ENCODE measurements around the gene PGRMC1. TPM values are rescaled to one million over a fixed set of nuclear protein-coding genes. Genes with fewer than 3 reads are reported as not detected.
"Not testable (repeated sequence)": the region's sequence is repeated elsewhere in the genome, so short reads cannot be mapped to it uniquely, and the experiment has no call there.

PGRMC1 gene
- total RNA-seq, 4 donors from 2014 or later: 56.8 to 92.7 (median 77.2) TPM

GRCh38 chrX:119290476-119290875 lies 54.4 kb downstream of the PGRMC1 start:
- Histone ChIP-seq H3K27me3 (no peaks in the 10 kb centered on the region), H3K27ac (no peak overlapping the region), H3K4me3 (no peak overlapping the region), H3K9me3 (no peaks in the 10 kb centered on the region), H3K36me3 (no peaks in the 10 kb centered on the region), H3K4me1 (no peaks in the 10 kb centered on the region)
- no peak for TF ChIP-seq POLR2A (IDR thresholded peaks at IDR 0.05)
- TF ChIP-seq EP300 (IDR thresholded peaks at IDR 0.05): no peak
- TF ChIP-seq CTCF (IDR thresholded peaks at IDR 0.05): no peak
- no peak for TF ChIP-seq POLR2AphosphoS5 (IDR thresholded peaks at IDR 0.05)
- no peak for DNase-seq (ENCODE audit: low spot score in 2 of 2)

GRCh38 chrX:119291246-119291645 lies 55.2 kb downstream of the PGRMC1 start:
- H3K36me3 ChIP-seq; H3K27ac ChIP-seq; H3K4me3 ChIP-seq; H3K4me1 ChIP-seq; H3K27me3 ChIP-seq; DNase-seq (ENCODE audit: low spot score in 2 of 2); H3K9me3 ChIP-seq: not testable (repeated sequence)
- WGBS: 35% methylated on average over 2 of the region's 2 CpGs

DNA sequence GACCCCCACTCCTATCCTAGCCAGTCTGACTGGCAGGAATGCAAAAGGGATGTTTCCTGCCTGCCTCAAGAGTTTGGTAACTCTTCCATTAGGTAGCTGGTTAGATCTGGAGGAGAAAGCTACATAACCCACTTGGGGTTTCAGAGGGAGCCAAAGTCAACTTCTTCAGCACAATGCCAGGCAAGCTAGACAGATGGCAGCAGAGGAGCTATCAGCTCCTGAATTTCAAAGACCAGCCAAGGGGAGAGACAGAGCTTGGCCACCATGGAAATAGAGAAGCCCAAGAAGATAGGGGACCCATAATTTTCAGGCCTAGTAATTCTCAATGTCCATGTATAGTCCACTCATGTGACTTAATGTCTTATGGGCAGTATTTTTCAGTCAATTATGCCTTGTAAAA lies 56.4 kb downstream of the PGRMC1 start:
- Histone ChIP-seq H3K36me3 (no peaks in the 10 kb centered on the region), H3K27me3 (no peaks in the 10 kb centered on the region), H3K9me3 (no peaks in the 10 kb centered on the region), H3K4me1 (no peaks in the 10 kb centered on the region), H3K27ac (no peak overlapping the region), H3K4me3 (no peak overlapping the region)
- no peak for TF ChIP-seq POLR2A (IDR thresholded peaks at IDR 0.05)
- TF ChIP-seq EP300 (IDR thresholded peaks at IDR 0.05): no peak
- no peak for TF ChIP-seq POLR2AphosphoS5 (IDR thresholded peaks at IDR 0.05)
- TF ChIP-seq CTCF (IDR thresholded peaks at IDR 0.05): no peak
- no peak for DNase-seq (ENCODE audit: low spot score in 2 of 2)

Other genes with a start within 250 kb of the PGRMC1 start
- gene CT47C1, start 163.3 kb upstream of the PGRMC1 start, total RNA-seq: not detected
- gene KIAA1210, start 108.5 kb upstream of the PGRMC1 start, total RNA-seq: under 1 TPM in 2 of 4 donors, not detected in 2; 0.05 to 0.13 TPM
- 10 to 100 TPM; 17.9 to 33.0 (median 29.9) TPM for gene SLC25A43, start 163.1 kb downstream of the PGRMC1 start, total RNA-seq
- 100 to 1,000 TPM; 177 to 516 (median 455) TPM for gene SLC25A5, start 232.2 kb downstream of the PGRMC1 start, total RNA-seq